HFF-Myc (cell line): ENCODE measurements around the gene RTP3.
A peak's percentile ranks its signal among the peaks of the same experiment; 100 is the strongest.

Experiments
- DNase-seq: peaks from one replicate; pipeline ENCODE4 v3.0.0-alpha.2; 2011; ENCODE audit warnings: low read depth; ENCODE audit errors: extremely low read depth
- H3K4me3 ChIP-seq: replicated peaks from 2 replicates; pipeline ENCODE4 v1.5.1; 2011; ENCODE audit warnings: low read depth, mild to moderate bottlenecking, control low read depth, low read length
- TF ChIP-seq, protein P1 (sequence below): IDR thresholded peaks from 2 replicates; pipeline ENCODE4 v1.5.1; 2012; ENCODE audit warnings: mild to moderate bottlenecking, low read depth, low read length, control low read depth; ENCODE audit errors: missing control alignments

The RTP3 gene

DNA sequence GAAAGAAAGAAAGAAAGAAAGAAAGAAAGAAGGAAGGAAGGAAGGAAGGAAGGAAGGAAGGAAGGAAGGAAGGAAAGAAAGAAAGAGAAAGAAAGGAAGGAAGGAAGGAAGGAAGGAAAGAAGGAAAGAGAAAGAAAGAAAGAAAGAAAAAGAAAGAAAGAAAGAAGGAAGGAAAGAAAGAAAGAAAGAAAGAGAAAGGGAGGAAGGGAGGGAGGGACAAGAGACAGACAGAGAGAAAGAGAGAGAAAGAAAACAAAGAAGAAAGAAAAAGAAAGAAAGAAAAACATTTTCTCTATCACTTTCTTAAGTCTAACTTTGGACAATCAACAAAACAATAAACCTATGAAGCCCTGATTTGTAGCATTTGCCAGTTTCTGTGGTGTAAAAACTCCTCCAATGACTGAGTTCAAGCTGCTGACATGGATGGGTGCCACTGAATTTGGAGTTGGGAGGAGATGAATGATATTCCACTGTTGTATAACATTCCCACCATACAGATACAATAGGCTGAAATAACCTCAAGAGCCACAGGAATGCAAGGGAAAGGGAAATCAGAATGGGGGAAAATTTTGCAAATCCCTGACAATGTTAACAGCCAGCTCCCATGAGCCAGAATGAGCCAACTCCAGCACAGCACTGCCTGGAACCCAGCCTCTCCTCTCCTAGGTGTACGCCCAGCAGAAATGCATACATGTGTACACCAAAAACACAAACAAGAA lies 15.0 kb upstream of the RTP3 start:
- H3K4me3 ChIP-seq: no peak overlapping the region
- DNase-seq: no peak
- TF ChIP-seq, protein P1, sequence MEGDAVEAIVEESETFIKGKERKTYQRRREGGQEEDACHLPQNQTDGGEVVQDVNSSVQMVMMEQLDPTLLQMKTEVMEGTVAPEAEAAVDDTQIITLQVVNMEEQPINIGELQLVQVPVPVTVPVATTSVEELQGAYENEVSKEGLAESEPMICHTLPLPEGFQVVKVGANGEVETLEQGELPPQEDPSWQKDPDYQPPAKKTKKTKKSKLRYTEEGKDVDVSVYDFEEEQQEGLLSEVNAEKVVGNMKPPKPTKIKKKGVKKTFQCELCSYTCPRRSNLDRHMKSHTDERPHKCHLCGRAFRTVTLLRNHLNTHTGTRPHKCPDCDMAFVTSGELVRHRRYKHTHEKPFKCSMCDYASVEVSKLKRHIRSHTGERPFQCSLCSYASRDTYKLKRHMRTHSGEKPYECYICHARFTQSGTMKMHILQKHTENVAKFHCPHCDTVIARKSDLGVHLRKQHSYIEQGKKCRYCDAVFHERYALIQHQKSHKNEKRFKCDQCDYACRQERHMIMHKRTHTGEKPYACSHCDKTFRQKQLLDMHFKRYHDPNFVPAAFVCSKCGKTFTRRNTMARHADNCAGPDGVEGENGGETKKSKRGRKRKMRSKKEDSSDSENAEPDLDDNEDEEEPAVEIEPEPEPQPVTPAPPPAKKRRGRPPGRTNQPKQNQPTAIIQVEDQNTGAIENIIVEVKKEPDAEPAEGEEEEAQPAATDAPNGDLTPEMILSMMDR: no peak

DNA sequence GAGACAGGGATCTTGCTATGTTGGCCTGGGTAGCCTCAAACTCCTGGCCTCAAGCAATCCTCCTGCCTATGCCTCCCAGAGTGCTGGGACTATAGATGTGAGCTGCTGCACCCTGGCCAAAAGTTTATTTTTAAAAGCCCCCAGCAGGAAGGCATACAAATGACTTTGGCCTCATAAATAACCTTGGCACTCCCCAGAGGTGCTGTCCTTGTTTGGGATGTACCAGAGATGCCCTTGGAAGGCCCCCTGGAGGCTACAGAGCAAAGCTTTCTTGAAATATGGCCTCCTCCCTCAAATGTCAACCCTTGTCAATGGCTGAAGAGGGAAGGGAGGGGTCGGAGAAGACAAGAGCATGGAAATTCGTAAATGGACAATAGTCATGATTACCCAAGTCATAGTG lies 14.0 kb upstream of the RTP3 start:
- no peak for DNase-seq
- TF ChIP-seq, protein P1: no peak
- H3K4me3 ChIP-seq: no peak overlapping the region

DNA sequence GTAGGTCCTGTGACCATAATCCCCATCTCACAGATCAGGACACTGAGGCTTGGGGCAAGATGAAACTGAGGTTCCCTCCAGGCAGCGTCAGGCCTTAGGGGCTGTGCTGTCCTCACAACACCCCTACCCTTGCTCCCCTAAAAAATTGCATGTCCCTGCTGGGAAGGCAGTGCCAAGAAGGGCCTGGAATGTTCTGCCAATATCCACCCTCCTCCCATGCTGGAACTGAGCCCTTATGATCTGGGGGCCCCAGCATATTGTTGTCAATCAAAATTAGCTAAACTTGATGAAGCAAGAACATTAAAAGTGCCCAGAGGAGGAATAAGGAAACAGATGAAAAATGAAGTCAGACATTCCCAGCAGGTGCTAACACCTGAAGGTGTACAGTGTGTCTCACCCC lies 13.4 kb upstream of the RTP3 start:
- DNase-seq: no peak
- no peak overlapping the region for H3K4me3 ChIP-seq
- TF ChIP-seq, protein P1: no peak

DNA sequence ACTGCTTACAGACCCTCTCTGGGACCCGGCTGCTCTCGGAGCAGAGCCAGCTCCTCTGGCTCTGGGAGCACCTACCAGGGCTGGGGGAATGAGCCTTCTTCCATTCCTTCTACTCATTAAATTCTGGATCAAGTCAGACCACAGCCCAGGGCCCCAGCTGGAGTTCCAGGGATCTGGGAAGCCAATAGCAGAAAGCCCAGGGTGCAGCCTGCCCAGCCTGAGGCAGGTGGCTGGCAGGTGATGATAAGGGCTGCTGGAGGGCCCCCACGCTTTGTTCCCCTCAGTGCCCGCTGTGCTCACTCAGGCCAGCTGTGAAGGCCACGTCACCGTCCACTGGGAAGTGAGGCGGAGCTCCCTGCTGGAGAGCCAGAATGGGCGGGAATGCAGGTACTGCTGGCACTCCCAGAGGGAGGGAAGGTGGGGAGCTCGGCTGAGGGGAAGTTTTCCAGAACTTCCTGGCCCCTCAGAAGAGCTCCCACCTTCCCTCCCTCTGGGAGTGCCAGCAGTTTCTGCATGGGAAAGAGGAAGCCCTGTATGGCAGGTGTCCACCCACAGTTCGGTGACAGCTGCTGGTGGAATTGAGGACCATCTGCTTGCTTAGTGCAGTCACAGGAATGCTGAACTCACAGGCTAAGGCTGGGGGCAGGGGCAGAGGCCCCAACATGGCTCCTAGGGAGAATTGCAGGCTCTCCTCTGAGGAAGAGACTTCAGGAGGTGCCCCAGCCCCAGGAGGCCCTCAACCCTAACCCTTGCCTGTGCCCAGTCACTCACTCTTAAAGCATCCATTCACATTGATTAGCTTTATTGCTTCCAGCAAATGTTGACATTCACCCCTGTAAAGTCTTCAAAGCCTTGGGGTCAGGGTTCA lies 12.6 kb upstream of the RTP3 start:
- TF ChIP-seq, protein P1: no peak
- H3K4me3 ChIP-seq: no peak overlapping the region
- no peak for DNase-seq

DNA sequence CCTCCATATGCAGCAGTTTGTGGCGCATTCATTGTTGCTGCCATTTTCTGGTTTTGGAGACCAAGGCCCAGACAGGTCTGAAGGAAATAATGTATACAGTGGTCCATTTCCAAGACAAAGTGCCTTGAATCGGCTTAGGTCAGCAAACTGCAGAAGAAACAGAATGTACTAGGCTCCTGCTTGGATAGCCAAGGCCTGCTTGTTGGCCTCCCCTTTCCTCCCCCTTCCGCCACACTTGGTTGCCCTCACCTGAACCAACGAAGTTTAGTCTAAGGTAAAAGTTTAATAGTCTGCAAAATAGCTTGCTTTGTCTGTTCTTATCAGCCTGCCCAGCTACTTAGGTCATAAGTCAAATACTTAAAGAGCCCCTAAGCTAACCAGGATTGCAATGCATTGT lies 12.0 kb upstream of the RTP3 start:
- no peak for DNase-seq
- TF ChIP-seq, protein P1: no peak
- H3K4me3 ChIP-seq: no peak overlapping the region

DNA sequence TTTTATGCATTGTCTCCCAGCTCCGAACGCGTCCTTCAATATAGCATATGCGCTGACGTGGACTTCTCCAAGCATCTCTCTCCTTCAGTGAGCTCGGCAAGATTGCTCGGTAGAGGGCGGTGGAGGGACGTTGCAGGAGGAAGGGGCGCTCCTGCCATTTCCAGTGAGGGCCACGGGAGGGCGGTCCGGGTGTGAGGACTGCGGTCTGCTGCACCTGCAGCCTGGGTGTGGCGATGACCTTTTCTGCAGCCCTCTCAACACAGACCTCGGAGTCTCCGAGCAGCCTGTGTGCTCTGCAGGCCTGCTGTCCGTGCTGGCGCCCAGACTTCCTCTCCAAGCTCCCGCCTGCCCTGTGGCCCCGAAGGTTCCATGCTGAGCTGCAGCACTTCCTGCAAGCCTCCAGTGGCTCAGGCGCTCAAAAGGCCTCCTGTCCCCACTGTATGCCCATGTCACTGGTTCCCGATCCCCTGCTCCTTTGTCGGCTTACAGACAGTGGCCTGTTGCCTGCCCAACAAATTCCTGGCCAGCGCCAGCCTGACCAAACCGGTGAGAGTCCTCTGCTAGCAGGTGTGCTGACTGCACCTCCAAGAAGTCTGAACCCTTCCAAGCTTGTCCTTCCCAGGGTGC lies 8.9 kb upstream of the RTP3 start:
- peak; percentile 79 for DNase-seq
- H3K4me3 ChIP-seq: no peak overlapping the region
- TF ChIP-seq, protein P1: peak; percentile 100
